ENCODE results near the gene TPCN2.

The TPCN2 gene

GRCh38 chr11:69110451-69110850 lies 61.7 kb downstream of the TPCN2 start:
- Histone ChIP-seq H3K27ac (no peak overlapping the region), H3K27me3 (ENCODE audit: insufficient read depth, low read depth) (peaks cover 41% of the 10 kb centered on the region; the same call in 1 of the 2 replicates), H3K9ac (no peak overlapping the region), H3K79me2 (ENCODE audit: insufficient read depth, low read depth) (no peaks in the 10 kb centered on the region), H2AFZ (ENCODE audit: low read depth) (no peak overlapping the region), H3K4me1 (ENCODE audit: low read depth, poor library complexity, severe bottlenecking) (no peaks in the 10 kb centered on the region), H4K20me1 (ENCODE audit: insufficient read depth) (no peaks in the 10 kb centered on the region), H3K36me3 (ENCODE audit: insufficient read depth) (no peaks in the 10 kb centered on the region), H3K4me2 (no peak overlapping the region), H3K4me3 (IDR thresholded peaks at IDR 0.05; ENCODE audit: insufficient read depth, low read depth, low read length) (no peak overlapping the region)
- TF ChIP-seq CTCF (conservative IDR thresholded peaks at IDR 0.05; ENCODE audit: low read depth, low read length) = no peak

GRCh38 chr11:69111624-69112542 lies 63.2 kb downstream of the TPCN2 start:
- H3K36me3 ChIP-seq (ENCODE audit: insufficient read depth) = no peaks in the 10 kb centered on the region
- no peaks in the 10 kb centered on the region for H3K79me2 ChIP-seq (ENCODE audit: insufficient read depth, low read depth)
- no peak for TF ChIP-seq CTCF (conservative IDR thresholded peaks at IDR 0.05; ENCODE audit: low read depth, low read length)
- H3K27me3 ChIP-seq (ENCODE audit: insufficient read depth, low read depth) = peaks cover 34% of the 10 kb centered on the region; the same call in 1 of the 2 replicates
- H3K9ac ChIP-seq = no peak overlapping the region
- H2AFZ ChIP-seq (ENCODE audit: low read depth) = no peak overlapping the region
- H3K4me1 ChIP-seq (ENCODE audit: low read depth, poor library complexity, severe bottlenecking) = no peaks in the 10 kb centered on the region
- H4K20me1 ChIP-seq (ENCODE audit: insufficient read depth) = no peaks in the 10 kb centered on the region
- no peak overlapping the region for H3K4me2 ChIP-seq
- H3K27ac ChIP-seq = no peak overlapping the region
- no peak overlapping the region for H3K4me3 ChIP-seq (IDR thresholded peaks at IDR 0.05; ENCODE audit: insufficient read depth, low read depth, low read length)

GRCh38 chr11:69113226-69113625 lies 64.5 kb downstream of the TPCN2 start:
- H3K4me3 ChIP-seq (IDR thresholded peaks at IDR 0.05; ENCODE audit: insufficient read depth, low read depth, low read length) = no peak overlapping the region
- H3K4me2 ChIP-seq = no peak overlapping the region
- H4K20me1 ChIP-seq (ENCODE audit: insufficient read depth) = no peaks in the 10 kb centered on the region
- no peaks in the 10 kb centered on the region for H3K36me3 ChIP-seq (ENCODE audit: insufficient read depth)
- H3K79me2 ChIP-seq (ENCODE audit: insufficient read depth, low read depth) = no peaks in the 10 kb centered on the region
- no peak for TF ChIP-seq CTCF (conservative IDR thresholded peaks at IDR 0.05; ENCODE audit: low read depth, low read length)
- H3K9ac ChIP-seq = no peak overlapping the region
- H3K4me1 ChIP-seq (ENCODE audit: low read depth, poor library complexity, severe bottlenecking) = no peaks in the 10 kb centered on the region
- H2AFZ ChIP-seq (ENCODE audit: low read depth) = no peak overlapping the region
- no peak overlapping the region for H3K27ac ChIP-seq
- peaks cover 29% of the 10 kb centered on the region; the same call in 1 of the 2 replicates for H3K27me3 ChIP-seq (ENCODE audit: insufficient read depth, low read depth)

GRCh38 chr11:69113646-69114340 lies 65.1 kb downstream of the TPCN2 start:
- Histone ChIP-seq H3K9ac (no peak overlapping the region), H3K4me1 (ENCODE audit: low read depth, poor library complexity, severe bottlenecking) (no peaks in the 10 kb centered on the region), H3K4me3 (IDR thresholded peaks at IDR 0.05; ENCODE audit: insufficient read depth, low read depth, low read length) (no peak overlapping the region), H3K27ac (no peak overlapping the region), H4K20me1 (ENCODE audit: insufficient read depth) (no peaks in the 10 kb centered on the region), H3K4me2 (no peak overlapping the region), H2AFZ (ENCODE audit: low read depth) (no peak overlapping the region), H3K79me2 (ENCODE audit: insufficient read depth, low read depth) (no peaks in the 10 kb centered on the region), H3K36me3 (ENCODE audit: insufficient read depth) (no peaks in the 10 kb centered on the region), H3K27me3 (ENCODE audit: insufficient read depth, low read depth) (peaks cover 28% of the 10 kb centered on the region; the same call in 1 of the 2 replicates)
- no peak for TF ChIP-seq CTCF (conservative IDR thresholded peaks at IDR 0.05; ENCODE audit: low read depth, low read length)

Data from KMS-11 (cell line).